Esophagus (tissue), 2 donors: Measurements from ENCODE around the gene TTC22. TPM values are rescaled to one million over a fixed set of nuclear protein-coding genes. Genes with fewer than 3 reads are reported as not detected.

Experiments used
- H3K27ac ChIP-seq, 2 donors: one replicate each; pipeline ENCODE4 v1.5.1; 2013; ENCODE audit warnings: low read depth in 2 of 2, mild to moderate bottlenecking in 2 of 2, inconsistent platforms in 1 of 2, low read length in 1 of 2, moderate library complexity in 1 of 2
- H3K27me3 ChIP-seq, 2 donors: one replicate each; pipeline ENCODE4 v1.6.1; 2013; ENCODE audit warnings: low read length in 2 of 2, control low read depth in 1 of 2, mild to moderate bottlenecking in 1 of 2; ENCODE audit not compliant: insufficient read depth in 2 of 2, control insufficient read depth in 1 of 2
- H3K36me3 ChIP-seq, 2 donors: one replicate each; pipeline ENCODE4 v1.6.1; 2013; ENCODE audit warnings: low read length in 1 of 2; ENCODE audit not compliant: control insufficient read depth in 2 of 2, insufficient read depth in 2 of 2
- H3K4me1 ChIP-seq, 2 donors: one replicate each; pipeline ENCODE4 v1.6.1; 2013; ENCODE audit warnings: low read length in 1 of 2; ENCODE audit not compliant: control insufficient read depth in 2 of 2, insufficient read depth in 2 of 2
- H3K4me3 ChIP-seq, 2 donors: one replicate each; pipeline ENCODE4 v1.5.1; 2013; ENCODE audit warnings: low read length in 2 of 2, mild to moderate bottlenecking in 2 of 2, low read depth in 1 of 2, moderate library complexity in 1 of 2
- H3K9me3 ChIP-seq, 2 donors: one replicate each; pipeline ENCODE4 v1.6.1; 2013; ENCODE audit warnings: mild to moderate bottlenecking in 2 of 2, low read depth in 1 of 2, low read length in 1 of 2, moderate library complexity in 1 of 2; ENCODE audit not compliant: control insufficient read depth in 2 of 2, insufficient read depth in 1 of 2
- WGBS, 2 donors: extraction: QIAGEN DNeasy Blood & Tissue Kit; methylation state at CpG; one replicate each; pipeline ENCODE4 v1.1.7; 2013; 5-methylcytosine and 5-hydroxymethylcytosine counted together
- polyA plus RNA-seq, 2 donors: library from polyadenylated mRNA; stranded (reverse); fragments of 200-250 nt; gene quantifications; one replicate each; pipeline ENCODE4 v1.2.3, GENCODE V29; 2013
- donor health status: healthy with polysubstance abuse.
- donor health status: Bipolar disorder and iron deficiency.

Gene TTC22
- polyA plus RNA-seq, 2 donors = 83.5 to 92.9 TPM

DNA sequence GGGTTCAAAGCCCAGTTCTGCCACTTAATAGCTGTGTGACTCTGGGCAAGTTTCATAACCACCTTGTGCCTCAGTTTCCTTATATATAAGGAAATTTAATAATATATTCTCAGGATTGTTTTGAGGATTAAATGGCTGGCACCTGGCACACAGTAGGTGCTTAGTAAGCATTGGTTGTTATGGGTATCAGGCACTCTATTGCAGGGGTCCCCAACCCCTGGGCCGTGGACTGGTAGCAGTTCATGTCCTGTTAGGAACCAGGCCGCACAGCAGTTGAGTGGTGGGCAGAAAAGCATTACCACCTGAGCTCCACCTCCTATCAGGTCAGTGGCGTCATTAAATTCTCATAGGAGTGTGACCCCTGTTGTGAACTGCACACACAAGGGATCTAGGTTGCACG, 55.3 kb downstream of the TTC22 start:
- Histone ChIP-seq H3K4me1 (peaks cover 0 to 2% of the 10 kb centered on the region in 2 donors), H3K4me3 (no peak overlapping the region), H3K9me3 (no peaks in the 10 kb centered on the region), H3K27me3 (no peaks in the 10 kb centered on the region), H3K27ac (no peak overlapping the region), H3K36me3 (peaks cover 13 to 23% of the 10 kb centered on the region in 2 donors)
- WGBS, 2 donors = 93 to 95% methylated on average over 4 of the region's 4 CpGs

DNA sequence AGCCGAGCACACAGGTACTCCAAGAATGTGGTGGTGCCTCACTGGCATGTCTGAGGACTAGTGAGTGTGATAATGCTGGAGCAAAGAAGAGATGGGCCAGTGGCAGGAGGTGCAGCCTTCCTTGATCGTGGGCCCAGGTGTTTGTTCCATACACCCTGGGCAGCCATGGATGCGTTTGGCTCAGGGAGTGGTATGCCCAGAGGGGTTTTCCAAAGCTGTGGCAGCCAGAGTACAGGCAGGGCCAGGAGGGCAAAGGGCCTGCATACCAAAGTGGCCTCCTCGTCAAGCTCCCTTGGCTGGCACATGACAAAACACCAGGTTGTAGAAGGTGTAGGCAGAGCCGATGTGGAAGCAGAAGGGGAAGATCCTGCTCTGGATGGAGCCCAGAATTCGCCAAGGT, 55.8 kb downstream of the TTC22 start:
- H3K27ac ChIP-seq = no peak overlapping the region
- H3K9me3 ChIP-seq = no peaks in the 10 kb centered on the region

DNA sequence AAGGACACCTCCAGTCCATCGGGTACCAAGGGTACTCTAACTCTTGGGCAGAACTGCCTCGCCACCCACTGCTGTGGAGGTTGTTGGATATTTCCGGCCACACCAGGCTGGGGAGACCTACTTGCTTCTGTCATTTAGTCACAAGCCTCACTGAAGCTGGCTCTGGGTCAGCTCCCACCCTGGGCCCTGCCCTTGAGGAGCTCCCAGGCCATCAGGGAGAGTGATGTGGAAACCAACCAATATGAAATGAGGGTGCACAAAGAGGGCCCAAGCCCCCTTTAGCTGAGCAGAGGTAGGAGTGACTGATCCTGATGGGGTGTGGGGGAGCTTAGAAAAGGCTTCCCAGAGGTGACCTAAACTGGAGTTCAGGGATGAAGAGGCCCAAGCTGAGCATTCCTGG, 56.4 kb downstream of the TTC22 start:
- peaks cover 17 to 28% of the 10 kb centered on the region in 2 donors for H3K36me3 ChIP-seq
- no peaks in the 10 kb centered on the region for H3K27me3 ChIP-seq
- H3K4me1 ChIP-seq = peaks cover 0 to 2% of the 10 kb centered on the region in 2 donors
- no peak overlapping the region for H3K27ac ChIP-seq
- no peaks in the 10 kb centered on the region for H3K9me3 ChIP-seq
- no peak overlapping the region for H3K4me3 ChIP-seq
- 91 to 94% methylated on average over 3 of the region's 3 CpGs for WGBS, 2 donors

More for the DNA sequence above, 55.8 kb downstream of the TTC22 start:
- Histone ChIP-seq H3K4me3 (no peak overlapping the region), H3K27me3 (no peaks in the 10 kb centered on the region), H3K4me1 (peaks cover 0 to 2% of the 10 kb centered on the region in 2 donors), H3K36me3 (peaks cover 17 to 28% of the 10 kb centered on the region in 2 donors)
- 68 to 73% methylated on average over 6 of the region's 6 CpGs for WGBS, 2 donors

DNA sequence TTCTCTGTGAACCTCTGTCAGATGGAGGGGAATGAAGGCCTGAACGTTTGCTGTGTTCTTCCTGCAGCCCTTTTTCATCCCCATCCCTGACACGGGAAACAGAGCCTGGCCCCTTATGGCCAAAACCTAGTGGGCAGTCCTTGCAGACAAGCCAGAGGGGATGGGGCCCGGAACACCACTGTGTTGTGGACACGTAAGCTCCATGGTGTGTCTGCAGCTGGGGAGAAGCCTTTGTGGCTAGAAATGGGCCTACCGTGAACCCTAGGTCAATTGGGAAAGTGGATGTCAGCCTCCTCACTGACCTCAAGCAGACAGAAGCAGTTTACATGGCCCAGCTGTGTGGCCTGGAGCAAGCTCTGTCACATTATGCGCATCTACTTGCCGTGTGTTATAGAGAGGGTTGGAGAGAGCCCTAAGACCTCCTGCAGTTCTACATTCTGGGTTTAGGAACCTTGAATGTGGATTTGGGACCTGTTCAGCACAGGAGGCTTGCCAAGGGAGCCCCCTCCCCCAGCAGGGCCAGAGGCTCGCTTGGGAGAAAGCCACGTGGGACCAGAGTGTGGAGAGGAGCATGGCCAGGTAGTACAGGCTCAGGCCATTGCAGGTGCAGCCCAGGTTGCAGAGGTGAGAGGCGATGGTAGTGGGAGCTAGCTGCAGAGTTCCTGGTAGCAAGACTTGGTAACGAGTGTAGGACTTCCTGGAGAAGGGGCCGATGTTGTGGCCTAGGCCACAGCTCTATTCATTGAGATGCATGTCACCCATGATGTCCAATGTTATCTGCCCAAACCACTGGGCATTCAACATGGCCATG, 57.5 kb downstream of the TTC22 start:
- WGBS, 2 donors = 83% methylated on average over 12 of the region's 12 CpGs
- H3K36me3 ChIP-seq = peaks cover 17 to 32% of the 10 kb centered on the region in 2 donors

GRCh38 chr1:54742282-54742681, 58.8 kb downstream of the TTC22 start:
- Histone ChIP-seq H3K27ac (no peak overlapping the region), H3K4me3 (no peak overlapping the region), H3K27me3 (no peaks in the 10 kb centered on the region), H3K36me3 (peaks cover 22 to 41% of the 10 kb centered on the region in 2 donors), H3K9me3 (no peaks in the 10 kb centered on the region), H3K4me1 (peaks cover 0 to 2% of the 10 kb centered on the region in 2 donors)
- 48 to 53% methylated on average over 4 of the region's 4 CpGs for WGBS, 2 donors

More for the DNA sequence above, 57.5 kb downstream of the TTC22 start:
- peaks cover 0 to 2% of the 10 kb centered on the region in 2 donors for H3K4me1 ChIP-seq
- H3K4me3 ChIP-seq = no peak overlapping the region
- H3K27ac ChIP-seq = no peak overlapping the region
- no peaks in the 10 kb centered on the region for H3K9me3 ChIP-seq
- H3K27me3 ChIP-seq = no peaks in the 10 kb centered on the region

DNA sequence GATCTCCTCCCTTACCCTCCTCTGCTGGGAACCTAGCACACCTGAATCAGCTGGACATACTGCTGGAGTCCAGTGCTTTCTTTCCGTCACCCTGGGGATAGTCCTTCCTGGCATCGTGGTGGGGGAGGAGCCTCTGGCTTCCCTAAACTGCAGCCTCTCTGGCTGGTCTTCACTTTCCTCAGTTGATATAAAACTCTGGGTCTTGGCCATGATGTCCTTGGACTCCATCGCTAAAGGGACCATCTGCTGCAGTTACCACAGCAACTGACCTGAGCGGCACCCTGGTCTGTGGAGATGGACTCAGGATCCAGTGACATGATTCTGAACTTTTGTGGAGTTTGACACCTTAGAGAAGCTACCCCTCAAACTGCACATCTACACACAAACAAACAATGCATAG, 59.6 kb downstream of the TTC22 start:
- 84 to 90% methylated on average over 4 of the region's 4 CpGs for WGBS, 2 donors
- peaks cover 0 to 2% of the 10 kb centered on the region in 2 donors for H3K4me1 ChIP-seq
- no peaks in the 10 kb centered on the region for H3K27me3 ChIP-seq
- H3K9me3 ChIP-seq = no peaks in the 10 kb centered on the region
- no peak overlapping the region for H3K4me3 ChIP-seq
- peaks cover 22 to 47% of the 10 kb centered on the region in 2 donors for H3K36me3 ChIP-seq
- no peak overlapping the region for H3K27ac ChIP-seq

DNA sequence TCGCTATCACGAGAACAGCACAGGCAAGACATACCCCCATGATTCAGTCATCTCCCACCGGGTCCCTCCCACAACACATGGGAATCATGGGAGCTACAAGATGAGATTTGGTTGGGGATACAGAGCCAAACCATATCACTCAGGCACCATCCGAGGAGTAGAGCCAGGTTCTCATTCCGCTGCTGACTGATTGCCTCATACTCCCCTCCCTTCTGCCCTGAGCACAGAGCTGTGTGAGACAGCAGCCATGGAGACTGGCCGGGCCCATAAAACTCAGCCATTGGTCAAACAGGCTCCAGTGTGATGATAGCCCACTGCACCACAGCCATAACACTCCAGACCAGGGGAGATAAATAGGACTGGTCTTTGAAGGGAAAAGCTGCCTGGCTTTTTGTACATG, 62.9 kb downstream of the TTC22 start:
- peaks cover 22 to 42% of the 10 kb centered on the region in 2 donors for H3K36me3 ChIP-seq
- no peaks in the 10 kb centered on the region for H3K9me3 ChIP-seq
- H3K4me3 ChIP-seq = no peak overlapping the region
- no peak overlapping the region for H3K27ac ChIP-seq
- no peaks in the 10 kb centered on the region for H3K4me1 ChIP-seq
- WGBS, 2 donors = 94% methylated on average over 6 of the region's 6 CpGs
- no peaks in the 10 kb centered on the region for H3K27me3 ChIP-seq

DNA sequence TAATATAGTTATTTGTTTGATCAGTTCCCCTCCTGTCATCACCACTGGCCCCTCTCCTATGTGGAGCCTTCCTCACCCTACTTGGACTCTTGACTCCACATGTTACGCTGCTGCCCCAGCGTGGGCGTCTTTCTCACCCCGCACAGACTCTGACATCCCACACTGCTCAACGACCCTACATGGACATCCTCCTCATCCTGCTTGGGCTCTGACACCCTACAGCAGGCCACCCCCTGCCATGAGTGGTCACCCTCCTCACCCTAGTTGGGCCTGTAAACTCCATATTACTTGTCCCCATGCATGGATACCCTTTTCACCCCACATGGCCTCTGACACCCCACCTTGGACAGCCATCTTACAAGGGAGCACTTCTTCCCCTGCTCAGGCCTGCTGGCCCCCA, 64.4 kb downstream of the TTC22 start:
- Histone ChIP-seq H3K9me3 (no peaks in the 10 kb centered on the region), H3K4me3 (no peak overlapping the region), H3K4me1 (no peaks in the 10 kb centered on the region), H3K27ac (no peak overlapping the region), H3K36me3 (peaks cover 14 to 29% of the 10 kb centered on the region in 2 donors), H3K27me3 (no peaks in the 10 kb centered on the region)
- 93 to 95% methylated on average over 5 of the region's 5 CpGs for WGBS, 2 donors
